Liver (tissue), 9 donors: ENCODE data around the gene PPP4R2. TPM values are rescaled to one million over a fixed set of nuclear protein-coding genes. Genes with fewer than 3 reads are reported as not detected.

ENCODE experiments used
- DNase-seq: peaks from one replicate; pipeline ENCODE4 v3.0.0-alpha.2; 2017; ENCODE audit warnings: low spot score
- H3K27ac ChIP-seq, 2 donors: one replicate each; pipeline ENCODE4 v1.7.0; 2013; ENCODE audit warnings: inconsistent platforms in 2 of 2, low read length in 2 of 2, control low read depth in 1 of 2, low read depth in 1 of 2, mild to moderate bottlenecking in 1 of 2
- H3K27me3 ChIP-seq, 4 donors: one replicate each; pipeline versions ENCODE4 v1.6.1 to v1.7.0; 2013; ENCODE audit warnings: low read length in 3 of 4, inconsistent platforms in 1 of 4, mild to moderate bottlenecking in 1 of 4, moderate library complexity in 1 of 4; ENCODE audit not compliant: control insufficient read depth in 4 of 4, insufficient read depth in 4 of 4
- H3K36me3 ChIP-seq, 4 donors: one replicate each; pipeline versions ENCODE4 v1.6.1 to v1.7.0; 2013; ENCODE audit warnings: low read length in 3 of 4, mild to moderate bottlenecking in 3 of 4, low read depth in 1 of 4, moderate library complexity in 1 of 4; ENCODE audit not compliant: control insufficient read depth in 4 of 4, insufficient read depth in 3 of 4
- H3K4me1 ChIP-seq, 4 donors: one replicate each; pipeline versions ENCODE4 v1.6.1 to v1.7.0; 2013; ENCODE audit warnings: low read length in 3 of 4, mild to moderate bottlenecking in 3 of 4, moderate library complexity in 1 of 4; ENCODE audit not compliant: control insufficient read depth in 4 of 4, insufficient read depth in 4 of 4
- H3K4me3 ChIP-seq, 3 donors: one replicate each; pipeline versions ENCODE4 v1.6.1 to v1.7.0; 2013; ENCODE audit warnings: low read length in 3 of 3, control low read depth in 1 of 3, low read depth in 1 of 3, mild to moderate bottlenecking in 1 of 3
- H3K9ac ChIP-seq, 2 donors: one replicate each; pipeline ENCODE4 v1.7.0; 2013; ENCODE audit warnings: low read length in 2 of 2, mild to moderate bottlenecking in 2 of 2, moderate library complexity in 2 of 2, control low read depth in 1 of 2, low read depth in 1 of 2
- H3K9me3 ChIP-seq, 4 donors: one replicate each; pipeline versions ENCODE4 v1.6.1 to v1.7.0; 2013; ENCODE audit warnings: low read length in 3 of 4; ENCODE audit not compliant: control insufficient read depth in 4 of 4
- EGR1 ChIP-seq, 2 donors: IDR thresholded peaks; 2 replicates each; pipeline ENCODE4 v1.6.1; 2016 to 2018; ENCODE audit warnings: antibody characterized with exemption in 2 of 2, low read depth in 2 of 2
- FOXA1 ChIP-seq: IDR thresholded peaks from 2 replicates; pipeline ENCODE4 v1.6.1; 2016; ENCODE audit warnings: antibody characterized with exemption
- FOXA2 ChIP-seq: IDR thresholded peaks from 2 replicates; pipeline ENCODE4 v1.6.1; 2016; ENCODE audit warnings: antibody characterized with exemption
- GABPA ChIP-seq, 2 donors: IDR thresholded peaks in 1 of 2; conservative IDR thresholded peaks in 1 of 2; 2 replicates each; pipeline ENCODE4 v1.6.1; 2016; ENCODE audit warnings: antibody characterized with exemption in 2 of 2, mild to moderate bottlenecking in 1 of 2, moderate library complexity in 1 of 2
- HNF4A ChIP-seq, 2 donors: conservative IDR thresholded peaks; 2 replicates each; pipeline ENCODE4 v1.6.1; 2016; ENCODE audit warnings: antibody characterized with exemption in 2 of 2, mild to moderate bottlenecking in 2 of 2
- HNF4G ChIP-seq: IDR thresholded peaks from 2 replicates; pipeline ENCODE4 v1.6.1; 2016; ENCODE audit warnings: antibody characterized with exemption
- JUND ChIP-seq, 2 donors: IDR thresholded peaks; 2 replicates each; pipeline ENCODE4 v1.6.1; 2016; ENCODE audit warnings: antibody characterized with exemption in 2 of 2
- NR2F2 ChIP-seq: IDR thresholded peaks from 2 replicates; pipeline ENCODE4 v1.6.1; 2016; ENCODE audit warnings: antibody characterized with exemption
- RAD21 ChIP-seq, 2 donors: IDR thresholded peaks; 2 replicates each; pipeline ENCODE4 v1.6.1; 2016; ENCODE audit warnings: antibody characterized with exemption in 2 of 2, mild to moderate bottlenecking in 2 of 2
- RXRA ChIP-seq, 2 donors: IDR thresholded peaks; 2 replicates each; pipeline ENCODE4 v1.6.1; 2017 to 2018; ENCODE audit warnings: antibody characterized with exemption in 2 of 2, mild to moderate bottlenecking in 1 of 2
- SP1 ChIP-seq: IDR thresholded peaks from 2 replicates; pipeline ENCODE4 v1.6.1; 2018; ENCODE audit warnings: antibody characterized with exemption, mild to moderate bottlenecking
- TAF1 ChIP-seq: conservative IDR thresholded peaks from 2 replicates; pipeline ENCODE4 v1.6.1; 2016; ENCODE audit warnings: antibody characterized with exemption, mild to moderate bottlenecking
- YY1 ChIP-seq: IDR thresholded peaks from 2 replicates; pipeline ENCODE4 v1.6.1; 2016; ENCODE audit warnings: antibody characterized with exemption, mild to moderate bottlenecking
- WGBS: extraction: QIAGEN DNeasy Blood & Tissue Kit; methylation state at CpG from one replicate; pipeline ENCODE4 v1.1.7; 2013; 5-methylcytosine and 5-hydroxymethylcytosine counted together
- polyA plus RNA-seq, 2 donors: library from polyadenylated mRNA; stranded (reverse) in 1 of 2; unstranded in 1 of 2; fragments of 200-250 nt in 1 of 2; fragments of >200 nt in 1 of 2; fragmentation: Nextera tagmentation in 1 of 2; extraction: Ambion mirVana in 1 of 2; gene quantifications; one replicate each; pipeline versions ENCODE4 v1.2.1 to v1.2.3, GENCODE V29; 2013 to 2015
- total RNA-seq, 2 donors: library from RNA; depleted of rRNA; stranded (reverse); fragments of >200 nt; gene quantifications; one replicate each; pipeline ENCODE4 v1.2.3, GENCODE V29; 2014
- TF ChIP-seq, protein P1 (sequence below): IDR thresholded peaks from 2 replicates; pipeline ENCODE4 v1.6.1; 2016; ENCODE audit warnings: antibody characterized with exemption
- TF ChIP-seq, protein P2 (sequence below): IDR thresholded peaks from 2 replicates; pipeline ENCODE4 v1.6.1; 2016; ENCODE audit warnings: antibody characterized with exemption
- TF ChIP-seq, protein P3 (sequence below): IDR thresholded peaks from 2 replicates; pipeline ENCODE4 v1.6.1; 2016; ENCODE audit warnings: antibody characterized with exemption
- TF ChIP-seq, protein P4 (sequence below): fragments of 150-350 bp; IDR thresholded peaks from 2 replicates; pipeline ENCODE4 v1.5.1; 2017; ENCODE audit warnings: improper control_type of control experiment, low read depth, low read length; ENCODE audit not compliant: missing input control
- donor health status: healthy.
- donor health status: healthy.
- donor health status: healthy.
- donor health status: healthy.
- donor health status: healthy.

PPP4R2 gene
- total and polyA plus RNA-seq, 4 donors: 12.2 to 35.9 (median 33.7) TPM

DNA sequence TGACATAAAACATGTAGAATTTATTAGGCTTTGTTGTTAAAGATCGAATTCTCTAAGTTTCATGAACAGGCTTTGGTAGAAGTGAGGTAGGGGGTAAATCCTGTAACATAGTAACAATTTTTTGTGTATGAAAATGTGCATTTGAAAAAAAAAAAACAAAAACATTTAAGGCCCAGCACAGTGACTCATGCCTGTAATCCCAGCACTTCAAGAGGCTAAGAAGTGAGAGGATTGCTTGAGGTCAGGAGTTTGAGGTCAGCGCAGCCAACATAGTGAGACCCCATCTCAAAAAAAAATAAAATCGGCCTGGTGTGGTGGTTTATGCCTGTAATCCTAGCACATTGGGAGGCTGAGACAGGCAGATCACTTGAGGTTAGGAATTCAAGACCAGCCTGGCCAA lies 26.8 kb upstream of the PPP4R2 start:
- TF ChIP-seq HNF4A (conservative IDR thresholded peaks at IDR 0.05) (no peak), FOXA2 (no peak), NR2F2 (no peak), SP1 (no peak), JUND (IDR thresholded peaks at IDR 0.05) (no peak), GABPA (IDR thresholded peaks at IDR 0.05 in 1 of 2, conservative IDR thresholded peaks at IDR 0.05 in 1 of 2) (no peak), FOXA1 (no peak), RAD21 (IDR thresholded peaks at IDR 0.05) (no peak), HNF4G (no peak), EGR1 (IDR thresholded peaks at IDR 0.05; ENCODE audit: low read depth in 2 of 2) (no peak)
- TF ChIP-seq, protein P1, sequence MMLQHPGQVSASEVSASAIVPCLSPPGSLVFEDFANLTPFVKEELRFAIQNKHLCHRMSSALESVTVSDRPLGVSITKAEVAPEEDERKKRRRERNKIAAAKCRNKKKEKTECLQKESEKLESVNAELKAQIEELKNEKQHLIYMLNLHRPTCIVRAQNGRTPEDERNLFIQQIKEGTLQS: no peak
- TF ChIP-seq, protein P2, sequence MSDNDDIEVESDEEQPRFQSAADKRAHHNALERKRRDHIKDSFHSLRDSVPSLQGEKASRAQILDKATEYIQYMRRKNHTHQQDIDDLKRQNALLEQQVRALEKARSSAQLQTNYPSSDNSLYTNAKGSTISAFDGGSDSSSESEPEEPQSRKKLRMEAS: no peak
- TF ChIP-seq, protein P3, sequence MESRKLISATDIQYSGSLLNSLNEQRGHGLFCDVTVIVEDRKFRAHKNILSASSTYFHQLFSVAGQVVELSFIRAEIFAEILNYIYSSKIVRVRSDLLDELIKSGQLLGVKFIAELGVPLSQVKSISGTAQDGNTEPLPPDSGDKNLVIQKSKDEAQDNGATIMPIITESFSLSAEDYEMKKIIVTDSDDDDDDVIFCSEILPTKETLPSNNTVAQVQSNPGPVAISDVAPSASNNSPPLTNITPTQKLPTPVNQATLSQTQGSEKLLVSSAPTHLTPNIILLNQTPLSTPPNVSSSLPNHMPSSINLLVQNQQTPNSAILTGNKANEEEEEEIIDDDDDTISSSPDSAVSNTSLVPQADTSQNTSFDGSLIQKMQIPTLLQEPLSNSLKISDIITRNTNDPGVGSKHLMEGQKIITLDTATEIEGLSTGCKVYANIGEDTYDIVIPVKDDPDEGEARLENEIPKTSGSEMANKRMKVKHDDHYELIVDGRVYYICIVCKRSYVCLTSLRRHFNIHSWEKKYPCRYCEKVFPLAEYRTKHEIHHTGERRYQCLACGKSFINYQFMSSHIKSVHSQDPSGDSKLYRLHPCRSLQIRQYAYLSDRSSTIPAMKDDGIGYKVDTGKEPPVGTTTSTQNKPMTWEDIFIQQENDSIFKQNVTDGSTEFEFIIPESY: no peak
- Histone ChIP-seq H3K36me3 (no peaks in the 10 kb centered on the region), H3K4me3 (no peak overlapping the region), H3K27me3 (no peaks in the 10 kb centered on the region), H3K9me3 (no peaks in the 10 kb centered on the region), H3K9ac (no peak overlapping the region), H3K4me1 (peaks cover 6 to 25% (median 12%) of the 10 kb centered on the region in 4 donors), H3K27ac (no peak overlapping the region)
- DNase-seq: no peak
- WGBS: 96% methylated on average over 3 of the region's 3 CpGs

DNA sequence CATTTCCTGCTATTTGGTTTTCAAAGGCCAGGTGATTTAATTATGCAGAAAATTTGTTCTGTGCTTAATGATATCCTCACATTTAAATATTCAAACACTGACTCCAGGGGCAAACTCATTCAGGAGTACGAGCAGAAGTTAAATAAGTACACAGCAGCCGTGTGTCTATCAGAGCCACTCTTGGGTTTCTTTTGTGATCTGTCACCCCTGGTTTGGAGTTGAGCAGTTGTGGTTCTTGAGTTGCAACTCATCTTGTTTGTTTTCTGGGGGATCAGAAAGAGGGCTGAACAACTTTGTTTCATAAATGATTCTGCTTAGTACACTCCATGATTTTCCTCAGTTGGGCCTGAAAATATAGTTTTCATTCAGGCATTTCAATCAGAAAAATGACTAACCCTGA lies 25.7 kb upstream of the PPP4R2 start:
- H3K4me3 ChIP-seq: no peak overlapping the region
- 90% methylated on average over 2 of the region's 2 CpGs for WGBS
- no peaks in the 10 kb centered on the region for H3K36me3 ChIP-seq
- H3K4me1 ChIP-seq: peaks cover 6 to 24% (median 11%) of the 10 kb centered on the region in 4 donors
- H3K9me3 ChIP-seq: no peaks in the 10 kb centered on the region
- H3K27me3 ChIP-seq: no peaks in the 10 kb centered on the region
- DNase-seq: no peak
- no peak overlapping the region for H3K9ac ChIP-seq
- TF ChIP-seq HNF4G (no peak), FOXA1 (no peak), HNF4A (conservative IDR thresholded peaks at IDR 0.05) (no peak), NR2F2 (no peak), EGR1 (IDR thresholded peaks at IDR 0.05; ENCODE audit: low read depth in 2 of 2) (no peak), YY1 (no peak), TAF1 (no peak), SP1 (no peak), JUND (IDR thresholded peaks at IDR 0.05) (no peak), RXRA (IDR thresholded peaks at IDR 0.05) (no peak)
- TF ChIP-seq, protein P4, sequence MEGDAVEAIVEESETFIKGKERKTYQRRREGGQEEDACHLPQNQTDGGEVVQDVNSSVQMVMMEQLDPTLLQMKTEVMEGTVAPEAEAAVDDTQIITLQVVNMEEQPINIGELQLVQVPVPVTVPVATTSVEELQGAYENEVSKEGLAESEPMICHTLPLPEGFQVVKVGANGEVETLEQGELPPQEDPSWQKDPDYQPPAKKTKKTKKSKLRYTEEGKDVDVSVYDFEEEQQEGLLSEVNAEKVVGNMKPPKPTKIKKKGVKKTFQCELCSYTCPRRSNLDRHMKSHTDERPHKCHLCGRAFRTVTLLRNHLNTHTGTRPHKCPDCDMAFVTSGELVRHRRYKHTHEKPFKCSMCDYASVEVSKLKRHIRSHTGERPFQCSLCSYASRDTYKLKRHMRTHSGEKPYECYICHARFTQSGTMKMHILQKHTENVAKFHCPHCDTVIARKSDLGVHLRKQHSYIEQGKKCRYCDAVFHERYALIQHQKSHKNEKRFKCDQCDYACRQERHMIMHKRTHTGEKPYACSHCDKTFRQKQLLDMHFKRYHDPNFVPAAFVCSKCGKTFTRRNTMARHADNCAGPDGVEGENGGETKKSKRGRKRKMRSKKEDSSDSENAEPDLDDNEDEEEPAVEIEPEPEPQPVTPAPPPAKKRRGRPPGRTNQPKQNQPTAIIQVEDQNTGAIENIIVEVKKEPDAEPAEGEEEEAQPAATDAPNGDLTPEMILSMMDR: no peak
- TF ChIP-seq, protein P3: no peak
- no peak overlapping the region for H3K27ac ChIP-seq
